ENCODE measurements around the gene CLIC1.

The CLIC1 gene

DNA sequence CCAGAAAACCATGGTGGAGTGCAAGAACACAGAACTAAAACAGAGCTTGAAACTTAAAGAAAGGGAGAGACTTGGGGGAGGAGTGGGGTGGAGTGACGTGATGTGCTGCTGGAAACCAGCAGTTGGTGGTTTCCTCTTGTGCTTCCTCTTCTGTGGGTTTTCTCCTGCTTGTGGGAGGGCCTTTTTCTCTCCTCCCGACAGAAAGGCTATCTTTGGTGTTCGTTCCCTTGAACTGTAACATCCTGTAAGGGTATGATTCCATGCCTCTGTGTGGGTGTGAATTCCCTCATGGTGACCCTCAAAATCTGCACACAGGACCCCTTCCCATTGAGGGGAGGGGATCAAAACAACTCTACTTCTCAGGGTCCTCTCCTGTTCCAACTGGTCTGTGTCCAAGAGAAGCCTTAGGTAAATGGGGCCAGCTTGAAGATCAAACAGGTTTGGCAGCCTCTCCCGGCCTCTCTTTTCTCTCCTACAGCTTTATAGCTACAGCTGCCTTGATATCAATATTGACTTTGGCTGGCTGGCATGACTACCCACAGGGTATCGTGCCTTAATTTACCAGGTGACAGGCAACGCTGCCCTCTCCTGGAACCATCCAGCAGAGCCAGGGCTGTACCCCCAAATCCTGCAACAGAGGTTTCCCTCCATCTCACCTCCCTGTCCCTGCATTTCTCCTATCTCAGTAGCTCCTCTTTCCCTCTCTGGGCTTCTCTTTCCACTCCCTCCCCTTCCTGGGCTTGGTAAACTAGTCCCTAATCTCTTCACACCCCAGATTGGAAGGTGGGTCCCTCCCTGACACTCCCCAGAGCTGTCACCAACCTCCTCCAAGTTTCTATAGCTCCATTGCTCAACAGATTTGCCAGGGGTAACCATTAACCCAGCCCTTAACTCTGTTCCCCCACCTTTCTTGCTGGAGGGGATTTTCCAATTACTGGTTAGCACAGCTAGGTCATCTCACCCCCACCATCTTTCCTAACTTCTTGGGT lies 2.0 kb upstream of the CLIC1 start:
- peak; percentile 75 for DNase-seq

DNA sequence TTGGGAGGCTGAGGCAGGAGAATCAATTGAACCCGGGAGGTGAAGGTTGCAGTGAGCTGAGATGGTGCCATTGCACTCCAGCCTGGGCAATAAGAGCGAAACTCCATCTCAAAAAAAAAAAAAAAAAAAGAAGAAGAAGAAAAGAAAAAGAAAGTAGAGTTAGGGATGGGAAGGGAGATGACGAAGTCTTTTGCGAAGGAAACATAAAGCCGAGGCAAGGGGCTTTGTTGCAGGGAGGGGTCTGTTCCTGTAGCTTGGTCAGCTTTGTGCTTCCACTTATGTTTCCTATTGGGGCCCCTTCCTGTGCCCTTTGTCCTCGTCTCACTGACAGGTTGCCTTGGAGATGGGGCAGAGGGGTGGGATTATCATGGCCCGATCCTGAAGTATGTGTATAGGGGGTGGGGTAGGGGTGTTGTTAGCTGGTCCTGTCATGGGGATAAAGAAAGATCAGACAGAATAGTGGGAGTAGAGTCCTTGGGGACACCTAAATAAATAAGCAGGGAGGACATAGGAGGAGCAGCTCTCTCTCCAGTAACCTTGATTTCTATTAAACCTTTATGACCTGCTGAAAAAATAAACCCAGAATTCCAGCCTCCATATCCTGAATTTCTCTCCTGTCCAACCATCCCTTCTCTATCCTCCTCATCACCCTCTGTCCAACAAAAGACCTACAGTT lies 1.1 kb upstream of the CLIC1 start:
- DNase-seq: peak; percentile 86

DNA sequence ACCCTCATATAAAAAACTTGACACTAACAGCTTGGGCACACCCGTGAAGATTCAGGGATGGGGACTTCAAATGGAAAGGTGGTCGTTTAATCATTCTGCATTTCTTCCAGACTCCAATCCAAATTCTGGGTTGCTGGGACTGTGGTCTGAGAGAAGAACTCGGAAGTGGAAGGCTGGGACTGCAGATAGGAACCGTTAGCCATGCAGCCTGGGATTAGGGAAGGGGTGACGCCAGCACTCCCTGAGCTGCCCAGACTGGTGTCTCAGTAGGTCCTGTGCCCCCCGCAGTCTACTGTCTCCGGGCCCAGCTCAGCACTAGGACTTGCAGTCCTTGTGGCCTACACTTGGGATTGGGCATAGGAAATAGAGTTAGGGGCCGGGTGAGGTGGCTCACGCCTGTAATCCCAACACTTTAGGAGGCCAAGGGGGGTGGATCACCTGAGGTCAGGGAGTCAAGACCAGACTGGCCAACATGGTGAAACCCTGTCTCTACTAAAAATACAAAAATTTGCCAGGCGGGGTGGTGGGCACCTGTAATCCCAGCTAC lies 511 bp upstream of the CLIC1 start:
- DNase-seq: no peak

DNA sequence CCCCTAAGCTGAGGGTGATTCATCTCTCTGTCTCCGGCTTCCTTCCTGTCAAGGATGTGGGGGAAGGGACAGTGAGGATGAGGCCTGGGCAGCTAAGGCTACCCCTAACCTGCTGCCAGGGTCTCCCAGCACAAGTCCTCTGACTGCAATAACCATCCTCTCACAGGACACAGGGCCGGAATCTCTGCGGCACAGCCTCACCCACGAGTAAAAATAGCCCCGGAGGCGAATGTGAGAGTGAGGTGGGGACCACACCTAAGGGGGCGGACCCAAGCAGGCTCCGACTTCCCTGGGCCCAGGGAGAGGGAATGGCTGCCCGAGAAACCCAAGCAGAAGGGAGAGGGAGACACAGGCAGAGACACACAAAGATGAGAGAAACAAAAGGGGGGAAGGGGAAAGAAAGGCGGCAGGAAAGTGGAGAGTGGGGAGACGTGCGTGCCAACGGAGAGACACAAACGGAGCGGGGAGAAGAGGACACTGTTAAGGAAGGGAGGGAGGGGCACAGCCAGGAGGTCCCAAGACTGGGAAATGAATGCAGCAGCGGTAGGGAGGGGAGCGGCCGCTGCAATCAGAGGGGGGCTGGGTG lies 1.4 kb downstream of the CLIC1 start:
- peak; percentile 42 for DNase-seq

DNA sequence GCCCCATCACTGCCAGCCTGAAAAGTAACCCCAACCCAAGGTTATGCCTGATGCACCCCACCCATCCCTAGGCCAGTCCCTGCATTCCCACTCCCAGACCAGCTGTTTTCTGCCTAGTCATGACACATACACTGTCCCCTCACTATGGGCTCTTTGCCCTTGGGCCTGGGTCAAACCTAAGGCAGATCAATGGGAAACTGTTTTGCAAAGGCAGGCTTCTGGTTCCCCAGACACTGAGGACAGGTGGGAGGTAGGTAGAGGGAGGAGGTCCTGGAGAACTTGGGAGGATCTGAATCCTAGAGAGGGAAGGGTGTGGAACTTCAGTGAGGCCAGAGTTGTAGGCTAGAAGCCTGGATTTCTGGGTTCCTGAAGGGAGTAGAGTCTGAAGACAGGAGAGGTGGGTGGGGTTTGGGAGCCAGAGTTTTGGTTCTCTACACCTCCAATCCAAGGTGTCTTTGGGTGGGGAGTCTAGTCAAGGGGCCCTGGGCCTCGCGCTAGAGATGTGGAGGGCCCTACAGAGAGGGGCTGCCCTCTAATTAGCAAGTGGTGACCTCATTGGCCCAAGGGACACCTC lies 2.0 kb downstream of the CLIC1 start:
- DNase-seq: no peak

DNA sequence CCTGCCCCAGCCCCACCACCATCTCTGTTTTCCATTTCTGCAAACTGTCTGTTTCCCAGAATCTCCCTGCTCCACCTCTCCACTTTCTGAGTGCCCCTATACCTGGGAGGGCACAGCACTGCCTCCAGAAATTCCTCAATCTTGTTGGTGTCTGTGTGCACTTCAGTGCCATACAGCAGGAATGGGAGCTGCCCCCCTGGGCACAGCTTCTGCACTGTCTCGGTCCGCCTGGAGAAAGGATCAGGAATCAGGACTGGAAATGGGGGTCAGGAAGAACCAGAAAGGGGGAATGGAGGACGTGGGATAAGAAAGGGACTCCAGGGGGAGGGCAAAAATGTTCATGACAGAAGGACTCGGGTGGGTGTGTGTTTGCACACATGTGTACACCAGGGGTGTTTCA lies 2.6 kb downstream of the CLIC1 start:
- no peak for DNase-seq

DNA sequence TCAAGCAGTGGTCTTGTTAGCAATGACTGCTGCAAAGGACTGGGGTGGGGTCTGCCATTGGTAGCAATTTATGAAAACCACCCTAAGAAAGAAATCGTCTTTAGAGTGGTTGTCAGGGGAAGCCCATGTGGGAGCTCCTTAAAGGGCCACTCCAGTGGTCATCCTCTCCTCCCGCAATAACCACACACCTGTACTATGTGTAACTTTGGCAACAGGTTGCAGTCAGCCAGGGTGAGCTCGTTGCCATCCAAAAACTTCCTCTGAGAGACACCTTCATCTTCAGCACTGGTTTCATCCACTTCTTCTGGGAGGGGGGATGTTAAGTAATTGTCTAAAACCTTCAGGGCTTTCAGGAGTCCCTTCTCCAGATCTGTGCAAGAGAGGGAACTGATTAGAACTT lies 4.3 kb downstream of the CLIC1 start:
- DNase-seq: no peak

DNA sequence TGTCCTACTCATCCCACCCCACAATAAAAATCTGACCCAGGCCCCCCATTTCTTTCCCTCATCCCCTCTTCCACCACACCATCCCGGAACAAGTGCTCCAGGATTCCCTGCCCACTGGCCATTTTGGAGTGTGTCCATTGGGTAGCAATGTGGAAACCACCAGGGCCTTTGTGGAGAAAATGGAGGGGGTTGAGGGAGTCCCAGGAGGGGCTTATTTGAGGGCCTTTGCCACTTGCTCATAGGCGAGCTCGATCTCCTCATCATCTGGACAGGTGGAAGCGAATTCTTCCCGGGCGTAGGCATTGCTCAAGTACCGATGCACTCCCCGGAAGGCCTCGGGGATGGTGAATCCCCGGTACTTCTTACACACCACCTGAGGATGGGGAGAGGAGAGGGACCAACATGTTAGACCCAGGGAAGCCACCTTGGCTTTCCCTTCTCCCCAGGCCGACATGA lies 5.7 kb downstream of the CLIC1 start:
- no peak for DNase-seq

DNA sequence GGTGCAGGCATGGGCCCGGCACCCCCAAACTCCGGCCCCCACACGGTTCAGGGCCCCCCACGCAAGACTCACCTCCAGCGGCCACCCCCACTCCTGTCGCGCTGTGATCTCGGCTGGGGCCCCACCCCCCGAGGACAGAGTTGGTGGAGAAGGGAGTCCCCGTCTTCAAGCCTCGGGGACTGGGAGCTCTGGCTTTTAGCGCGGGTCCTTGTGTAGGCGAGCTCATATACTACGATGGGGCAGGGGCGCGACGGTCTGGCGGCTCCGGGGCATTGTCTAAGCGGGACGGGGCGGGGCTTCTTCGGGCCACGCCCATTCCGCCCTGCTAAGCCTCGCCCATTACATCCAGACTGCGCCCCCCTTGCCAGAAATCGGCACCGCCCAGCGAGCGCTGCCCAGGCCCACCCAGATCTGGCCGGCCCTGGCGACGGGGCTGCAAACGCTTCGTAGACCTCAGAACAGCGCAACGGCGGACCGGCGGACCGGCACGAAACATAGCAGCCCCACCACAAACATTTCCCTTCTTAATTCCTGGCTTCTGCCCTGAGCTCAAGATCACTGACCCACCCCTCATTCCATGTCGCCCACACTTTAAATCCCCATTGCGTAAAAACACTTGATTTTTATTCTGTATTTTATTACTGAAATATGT lies 6.2 kb downstream of the CLIC1 start:
- peak; percentile 31 for DNase-seq

DNA sequence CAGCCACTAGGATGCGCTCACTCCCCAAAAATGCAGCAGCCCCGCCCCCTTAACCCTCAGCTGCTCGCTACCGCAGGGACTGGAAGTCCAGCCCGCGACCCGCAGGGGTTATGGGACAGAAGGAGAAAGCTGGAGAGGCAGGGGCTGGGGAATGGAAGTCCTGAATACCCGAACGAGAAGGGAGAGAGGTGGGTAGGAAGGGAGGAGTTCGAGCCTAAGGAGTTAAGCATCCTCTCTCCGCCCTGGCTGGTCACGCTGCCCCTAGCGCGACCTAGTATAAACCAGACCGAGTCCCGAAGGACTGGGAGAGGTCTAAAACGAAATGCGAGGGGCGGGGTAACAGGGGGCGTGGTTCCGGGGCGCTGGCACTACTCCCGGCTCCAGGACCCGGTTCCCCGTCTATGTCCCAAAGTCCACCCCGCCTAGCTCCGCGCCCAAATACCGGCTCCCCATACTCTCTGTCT lies 6.8 kb downstream of the CLIC1 start:
- DNase-seq: peak; percentile 81

DNA sequence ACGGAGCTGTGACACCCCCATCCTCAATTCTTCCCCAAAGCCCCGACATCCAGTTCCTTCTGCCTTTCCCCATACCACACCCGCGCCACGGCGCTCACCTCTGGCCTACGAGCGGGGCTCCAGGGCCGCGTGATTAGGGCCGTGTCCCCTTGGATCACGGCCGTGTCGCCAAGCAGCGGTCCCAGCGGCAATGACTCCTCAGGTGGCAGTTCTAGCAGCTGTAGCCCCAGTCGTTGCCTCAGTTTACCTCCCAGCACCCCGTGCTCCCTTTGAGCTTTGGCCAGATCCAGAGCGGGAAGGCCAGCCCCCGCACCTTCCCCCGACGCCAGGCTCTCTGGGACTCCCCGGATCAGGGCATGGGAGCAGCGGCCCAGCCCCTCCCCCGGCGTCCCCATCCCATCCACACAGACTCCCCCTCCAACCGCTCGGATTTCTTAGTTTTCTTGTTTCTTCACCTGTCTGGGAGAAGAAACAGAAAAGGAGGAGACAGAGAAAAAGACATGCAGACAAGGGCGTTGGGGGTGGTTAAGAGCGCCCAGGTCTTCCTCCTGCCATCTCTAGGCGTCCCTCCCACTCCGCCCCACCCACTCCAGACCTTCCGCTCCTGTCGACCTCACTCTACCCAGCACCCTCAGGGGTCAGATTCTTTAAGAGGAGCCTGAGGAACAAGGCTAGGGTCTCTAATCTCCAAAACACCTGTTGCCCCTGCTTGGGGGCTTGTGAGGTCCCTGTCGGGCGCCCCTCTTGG lies 7.4 kb downstream of the CLIC1 start, which contains the start of gene DDAH2:
DDAH2 (minus strand) TSS at position 533 of the 748 bp plus-strand sequence; CDS start at position 395, 138 bp downstream.
- no peak for DNase-seq

DNA sequence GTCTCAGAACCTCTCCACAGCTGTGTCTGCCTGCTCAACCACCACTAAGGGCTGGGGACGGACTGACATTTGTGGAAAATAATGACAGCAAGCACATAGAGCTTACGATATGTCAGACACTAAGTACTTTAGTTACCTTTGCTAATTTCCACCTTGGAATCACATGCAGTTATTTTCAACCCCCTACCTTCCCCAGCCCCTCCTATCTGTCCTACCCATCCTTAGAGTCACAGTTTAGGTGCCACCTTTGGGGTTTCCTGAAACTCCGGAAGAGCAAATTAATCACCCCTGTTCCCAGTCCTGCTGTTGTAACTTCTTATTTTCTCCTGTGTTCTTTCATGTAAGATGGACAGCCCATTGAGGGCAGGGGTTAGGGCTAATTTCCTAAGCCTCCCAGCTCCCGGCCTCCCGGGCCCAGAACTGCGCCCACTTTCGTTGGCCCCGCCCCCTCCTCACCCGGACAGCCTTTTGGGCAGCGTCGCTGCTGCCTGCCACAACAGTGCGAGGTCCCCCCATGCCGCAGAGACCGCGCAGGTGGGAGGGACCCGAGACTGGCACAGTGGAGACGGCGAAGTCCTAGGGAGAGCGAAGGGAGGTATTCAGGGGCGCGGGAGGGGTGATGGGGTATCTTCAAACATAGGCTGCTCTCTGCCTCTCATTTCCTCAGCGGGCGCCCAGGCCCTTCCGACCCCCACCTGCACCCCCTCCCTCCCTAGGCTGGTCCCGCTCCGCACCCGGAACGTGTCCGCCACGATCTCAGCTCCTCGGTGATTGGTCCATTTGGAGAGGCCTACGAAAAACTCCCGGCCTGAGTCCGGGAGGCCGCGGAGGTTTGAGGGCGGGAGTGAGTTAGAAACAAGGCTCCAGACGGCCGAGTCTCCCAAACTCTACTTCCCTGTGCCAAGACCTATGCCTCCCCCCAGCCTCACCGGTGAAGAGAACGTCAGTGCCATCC lies 8.3 kb downstream of the CLIC1 start:
- DNase-seq: no peak

DNA sequence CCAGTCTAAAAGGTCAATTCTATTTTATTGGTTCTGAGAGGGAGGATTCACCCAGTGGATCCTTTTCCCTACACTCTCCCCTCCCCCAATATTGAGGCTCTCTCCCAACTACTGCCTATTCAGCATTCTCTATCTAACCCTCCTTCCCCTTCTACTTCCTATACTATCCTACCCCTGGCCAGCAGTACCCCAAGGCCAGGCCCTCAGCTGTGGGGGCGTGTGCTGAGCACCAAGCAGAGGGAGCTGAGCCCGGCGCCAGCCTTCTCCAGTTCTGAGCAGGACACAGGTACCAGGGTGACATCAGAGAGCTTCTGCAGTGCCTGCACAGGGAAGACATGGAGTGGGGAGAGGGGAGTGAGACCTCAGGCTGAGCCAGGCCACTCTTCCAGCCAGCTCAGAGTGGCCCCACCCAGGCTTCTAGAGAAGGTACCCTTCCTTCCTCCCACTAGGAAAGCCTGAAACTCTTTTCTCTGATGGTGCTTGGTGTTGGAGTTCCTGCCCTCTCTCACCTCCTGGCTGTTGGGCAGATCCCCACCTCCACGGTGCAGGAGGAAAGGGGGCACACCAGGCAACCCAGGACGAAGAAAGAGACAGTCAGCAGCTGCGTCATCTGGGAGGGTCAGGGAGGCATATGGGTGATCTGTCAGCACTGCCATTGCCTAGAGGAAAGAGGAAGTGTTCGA lies 9.2 kb downstream of the CLIC1 start:
- DNase-seq: no peak

DNA sequence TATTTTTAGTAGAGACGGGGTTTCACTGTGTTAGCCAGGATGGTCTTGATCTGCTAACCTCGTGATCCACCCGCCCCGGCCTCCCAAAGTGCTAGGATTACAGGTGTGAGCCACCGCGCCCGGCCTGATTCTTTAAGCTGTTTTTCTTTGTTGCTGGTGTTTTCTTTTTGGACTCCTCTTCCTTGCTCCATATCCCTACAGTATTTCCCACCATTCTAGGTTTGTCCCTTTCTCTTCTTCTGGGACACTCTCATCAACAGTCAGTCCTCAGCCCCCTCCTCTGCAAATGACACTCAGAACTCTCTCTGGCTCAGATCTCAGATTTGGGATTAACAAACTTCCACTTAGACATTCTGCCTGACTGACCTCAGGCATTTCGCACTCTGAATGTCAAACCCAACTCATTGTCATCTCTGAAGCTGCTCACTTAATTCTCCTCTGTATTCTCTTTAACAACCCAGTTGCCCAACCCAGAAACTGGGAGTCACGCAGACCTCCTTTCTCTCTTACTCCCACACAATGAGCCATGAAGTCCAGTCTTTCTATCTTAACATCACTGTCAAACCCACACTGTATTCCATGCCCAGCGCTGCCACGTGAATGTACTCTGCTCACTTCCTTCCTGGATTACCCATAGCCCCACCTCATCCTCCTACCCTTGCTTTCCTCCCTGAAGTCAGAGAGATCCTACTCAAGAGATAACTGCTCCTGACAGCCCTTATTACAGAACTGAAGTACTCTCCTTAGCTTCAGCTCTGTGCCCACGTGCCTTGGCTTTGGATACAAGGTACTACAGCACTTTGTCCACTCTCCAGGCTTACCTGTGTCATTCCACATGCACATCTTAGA lies 10.6 kb downstream of the CLIC1 start:
- no peak for DNase-seq

DNA sequence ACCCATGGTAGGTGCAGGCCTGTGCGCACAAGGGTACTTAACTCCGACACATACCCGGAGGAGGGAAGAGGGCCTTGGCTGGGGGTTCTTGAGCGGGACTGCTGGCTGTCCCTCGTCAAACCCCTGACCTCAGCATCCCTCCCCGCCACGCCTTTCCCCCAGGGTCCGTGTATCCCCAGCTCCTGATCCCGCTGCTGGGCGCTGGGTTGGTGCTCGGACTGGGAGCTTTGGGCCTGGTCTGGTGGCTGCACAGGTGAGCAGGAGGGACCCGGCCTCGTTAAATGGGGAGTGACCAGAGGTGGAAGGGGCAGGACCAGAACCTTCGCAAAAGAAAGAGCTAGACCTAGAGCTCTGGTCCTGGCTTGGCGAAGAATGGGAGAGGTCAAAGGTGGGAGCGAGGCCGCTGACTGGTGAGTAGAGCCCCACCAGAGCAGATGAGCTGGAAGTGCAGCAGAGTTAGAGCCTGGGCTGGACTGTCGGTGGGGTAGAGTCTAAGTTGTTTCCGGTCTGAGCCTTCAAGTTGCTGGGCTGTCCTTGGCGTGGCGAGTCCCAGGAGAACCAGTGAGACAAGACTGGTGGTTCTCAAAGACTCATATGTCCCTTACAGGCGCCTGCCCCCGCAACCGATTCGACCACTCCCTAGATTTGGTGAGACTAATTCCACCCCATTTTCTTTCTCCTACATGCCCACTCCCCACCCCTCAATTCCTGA lies 12.2 kb downstream of the CLIC1 start:
- DNase-seq: no peak

DNA sequence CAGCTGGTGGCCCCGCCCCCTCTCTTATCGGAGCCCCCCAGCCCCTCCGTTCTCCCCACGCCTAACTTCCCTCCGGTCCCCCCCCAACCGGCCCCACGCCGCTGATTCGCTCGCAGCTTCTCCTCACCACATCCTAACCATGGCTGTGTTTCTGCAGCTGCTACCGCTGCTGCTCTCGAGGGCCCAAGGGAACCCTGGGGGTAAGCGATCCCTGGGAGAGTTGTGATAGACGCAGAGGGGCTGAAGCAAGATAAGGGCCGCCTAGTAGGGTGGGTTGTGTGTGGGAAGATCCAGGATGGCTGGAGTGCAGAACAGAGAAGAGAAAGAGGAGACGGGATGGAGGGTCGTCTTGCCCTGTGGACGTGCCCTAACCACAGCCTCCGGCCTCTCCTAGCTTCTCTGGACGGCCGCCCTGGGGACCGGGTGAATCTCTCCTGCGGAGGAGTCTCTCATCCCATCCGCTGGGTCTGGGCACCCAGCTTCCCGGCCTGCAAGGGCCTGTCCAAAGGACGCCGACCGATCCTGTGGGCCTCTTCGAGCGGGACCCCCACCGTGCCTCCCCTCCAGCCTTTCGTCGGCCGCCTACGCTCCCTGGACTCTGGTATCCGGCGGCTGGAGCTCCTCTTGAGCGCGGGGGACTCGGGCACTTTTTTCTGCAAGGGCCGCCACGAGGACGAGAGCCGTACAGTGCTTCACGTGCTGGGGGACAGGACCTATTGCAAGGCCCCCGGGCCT lies 12.9 kb downstream of the CLIC1 start, which contains the start of gene MPIG6B:
MPIG6B (plus strand) TSS at position 129 of the 735 bp plus-strand sequence; CDS start at position 140, 11 bp downstream.
- DNase-seq: no peak

DNA sequence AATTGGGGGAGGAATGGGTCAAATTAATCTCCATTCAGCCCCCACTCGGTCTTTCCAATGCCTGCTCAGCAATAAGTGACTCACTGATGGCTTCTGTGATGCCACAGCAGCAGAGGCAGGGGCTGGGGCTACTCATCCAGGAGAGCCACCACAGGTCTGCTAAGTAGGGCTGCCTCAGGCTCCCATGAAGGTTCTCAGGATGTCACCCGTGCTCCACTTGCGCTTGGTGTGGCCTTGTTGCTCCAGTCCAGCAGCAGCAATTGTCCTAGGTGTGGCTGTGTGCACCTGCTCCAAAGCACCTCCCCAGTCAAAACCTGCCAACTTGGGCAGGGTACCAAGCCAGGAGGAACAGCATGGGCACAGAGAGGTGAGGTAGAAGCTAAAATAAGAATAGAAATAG lies 14.2 kb downstream of the CLIC1 start:
- DNase-seq: no peak

All from NCI-H146 (cell line).